SU-DHL-6 (cell line): ENCODE measurements around the gene FRMPD2.

Experiments
- H2AFZ ChIP-seq: fragments of 200-600 bp; sonication (generic); 2 replicates; pipeline ENCODE4 v1.6.1; 2014; ENCODE audit warnings: low read depth, mild to moderate bottlenecking, moderate library complexity, mixed read lengths, antibody characterized with exemption, low read length; ENCODE audit not compliant: severe bottlenecking
- H3F3A ChIP-seq: fragments of 200-600 bp; shearing (Covaris generic); 2 replicates; pipeline ENCODE4 v1.6.0; 2016; ENCODE audit warnings: antibody characterized with exemption, mild to moderate bottlenecking; ENCODE audit not compliant: insufficient read depth
- H3K27ac ChIP-seq: fragments of 200-600 bp; sonication (generic); 2 replicates; pipeline ENCODE4 v1.5.1; 2016; ENCODE audit warnings: low read depth, mild to moderate bottlenecking, low read length, moderate library complexity, mixed read lengths
- H3K27me3 ChIP-seq: fragments of 200-600 bp; sonication (generic), shearing (Covaris generic); 2 replicates; pipeline ENCODE4 v1.6.0; 2014; ENCODE audit warnings: mild to moderate bottlenecking, low read length
- H3K36me3 ChIP-seq: fragments of 200-600 bp; sonication (generic); 2 replicates; pipeline ENCODE4 v1.6.1; 2014; ENCODE audit warnings: mild to moderate bottlenecking, low read length, mixed read lengths
- H3K4me2 ChIP-seq: fragments of 300-600, 200-600 bp; shearing (Covaris generic), sonication (generic); 2 replicates; pipeline ENCODE4 v1.6.0; 2014; ENCODE audit warnings: low read length, low read depth, mild to moderate bottlenecking; ENCODE audit not compliant: poor library complexity, severe bottlenecking
- H3K4me3 ChIP-seq: fragments of 200-600 bp; sonication (generic); 2 replicates; pipeline ENCODE4 v1.5.1; 2014; ENCODE audit warnings: antibody characterized with exemption, low read length, mild to moderate bottlenecking, mixed read lengths; ENCODE audit not compliant: insufficient read depth, poor library complexity, severe bottlenecking
- H3K79me2 ChIP-seq: fragments of 200-600 bp; sonication (generic); 2 replicates; pipeline ENCODE4 v1.6.1; 2014; ENCODE audit warnings: mild to moderate bottlenecking, low read length, moderate library complexity; ENCODE audit not compliant: insufficient read depth
- H3K9ac ChIP-seq: fragments of 200-600 bp; sonication (generic); 2 replicates; pipeline ENCODE4 v1.7.0; 2014; ENCODE audit warnings: mild to moderate bottlenecking, low read length
- H3K9me2 ChIP-seq: fragments of 200-600 bp; sonication (generic); replicated peaks from 2 replicates; pipeline ENCODE4 v1.6.1; 2014; ENCODE audit warnings: low read length; ENCODE audit not compliant: insufficient read depth
- H3K9me3 ChIP-seq: fragments of 200-600 bp; sonication (generic); 2 replicates; pipeline ENCODE4 v1.6.1; 2014; ENCODE audit warnings: low read length, mixed read lengths; ENCODE audit not compliant: insufficient read depth
- H4K20me1 ChIP-seq: fragments of 200-600 bp; sonication (generic); 2 replicates; pipeline ENCODE4 v1.6.1; 2014; ENCODE audit warnings: low read depth, mild to moderate bottlenecking, antibody characterized with exemption, low read length, moderate library complexity, mixed read lengths
- CTCF ChIP-seq: fragments of 200-600 bp; sonication (generic); IDR thresholded peaks from one replicate; pipeline ENCODE4 v1.5.1; 2017; ENCODE audit warnings: antibody characterized with exemption, mild to moderate bottlenecking, low read length, moderate library complexity; ENCODE audit not compliant: insufficient read depth, poor library complexity, severe bottlenecking
- EZH2phosphoT487 ChIP-seq: fragments of 200-600 bp; sonication (generic), shearing (Covaris generic); conservative IDR thresholded peaks from 2 replicates; pipeline ENCODE4 v1.6.1; 2018; ENCODE audit warnings: mild to moderate bottlenecking, antibody characterized with exemption, low read length, moderate library complexity, mixed read lengths

FRMPD2 gene

GRCh38 chr10:48307711-48308018 lies 33.2 kb upstream of the FRMPD2 start:
- TF ChIP-seq EZH2phosphoT487 (no peak), CTCF (no peak)
- H3K27me3 ChIP-seq = no peaks in the 10 kb centered on the region
- H3K36me3 ChIP-seq = no peaks in the 10 kb centered on the region
- peak overlapping the region; percentile 76 for H2AFZ ChIP-seq
- no peaks in the 10 kb centered on the region for H3K9me2 ChIP-seq
- H3F3A ChIP-seq = peaks cover 9% of the 10 kb centered on the region
- no peaks in the 10 kb centered on the region for H3K9me3 ChIP-seq
- peak overlapping the region; percentile 60 for H3K4me2 ChIP-seq
- H4K20me1 ChIP-seq = peaks cover 17% of the 10 kb centered on the region
- no peaks in the 10 kb centered on the region; the same call in 1 of the 2 replicates for H3K79me2 ChIP-seq
- H3K27ac ChIP-seq = no peak overlapping the region
- H3K4me3 ChIP-seq = peak overlapping the region; percentile 85
- peak overlapping the region; percentile 79 for H3K9ac ChIP-seq

- no peaks in the 10 kb centered on the region for H3K36me3 ChIP-seq
- H3F3A ChIP-seq = peaks cover 9% of the 10 kb centered on the region
- no peak overlapping the region for H3K27ac ChIP-seq
- peak overlapping the region; percentile 85 for H3K4me3 ChIP-seq
- no peaks in the 10 kb centered on the region for H3K9me3 ChIP-seq
- TF ChIP-seq CTCF = no peak
- no peak for TF ChIP-seq EZH2phosphoT487
- peak overlapping the region; percentile 76 for H2AFZ ChIP-seq
- no peaks in the 10 kb centered on the region; the same call in 1 of the 2 replicates for H3K79me2 ChIP-seq
- no peaks in the 10 kb centered on the region for H3K9me2 ChIP-seq
- H3K9ac ChIP-seq = peak overlapping the region; percentile 79
- H4K20me1 ChIP-seq = peaks cover 17% of the 10 kb centered on the region
- H3K27me3 ChIP-seq = no peaks in the 10 kb centered on the region
- H3K4me2 ChIP-seq = peak overlapping the region; percentile 60
Measured at GRCh38 chr10:48306870-48307710, 32.6 kb upstream of the FRMPD2 start.

- Histone ChIP-seq H3K9me2 (no peaks in the 10 kb centered on the region), H3K9ac (peak within 1 kb of the TSS; percentile 79), H3F3A (peaks cover 9% of the 10 kb centered on the region), H3K4me2 (peak within 1 kb of the TSS; percentile 60), H3K79me2 (no peaks in the 10 kb centered on the region; the same call in 1 of the 2 replicates), H2AFZ (peak within 1 kb of the TSS; percentile 76), H3K27ac (no peak within 1 kb of the TSS), H3K27me3 (no peaks in the 10 kb centered on the region), H4K20me1 (peaks cover 14% of the 10 kb centered on the region), H3K36me3 (no peaks in the 10 kb centered on the region), H3K9me3 (no peaks in the 10 kb centered on the region), H3K4me3 (peak within 1 kb of the TSS; percentile 85)
- no peak for TF ChIP-seq CTCF
- no peak for TF ChIP-seq EZH2phosphoT487
Measured at GRCh38 chr10:48306265-48306869, 31.9 kb upstream of the FRMPD2 start, which contains the start of gene MAPK8. Gene MAPK8, plus strand, starts transcription at chr10:48306677. Its CDS starts 94,984 bp downstream, at chr10:48401661.
